ENCODE data around the gene PLCL1.

DNA sequence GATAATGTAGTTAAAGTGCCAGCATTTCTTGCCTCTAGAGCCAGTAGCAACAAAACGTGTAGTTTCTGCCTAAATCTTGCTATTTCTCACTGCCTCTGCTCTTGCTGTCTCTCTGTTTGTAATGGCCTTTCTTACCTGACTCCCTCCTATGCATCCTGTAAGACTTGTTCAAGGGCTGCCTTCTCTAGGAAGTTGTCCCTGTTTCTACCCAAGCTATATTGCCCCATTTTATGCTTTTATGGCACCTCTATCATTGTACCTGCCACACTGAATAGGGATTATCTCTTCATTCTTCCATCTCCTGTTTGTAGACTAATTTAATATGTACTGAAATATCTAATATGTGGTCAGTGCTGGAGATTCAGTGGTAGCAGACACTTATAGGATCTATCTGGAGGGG, 49.2 kb downstream of the PLCL1 start:
- TF ChIP-seq, protein P1, sequence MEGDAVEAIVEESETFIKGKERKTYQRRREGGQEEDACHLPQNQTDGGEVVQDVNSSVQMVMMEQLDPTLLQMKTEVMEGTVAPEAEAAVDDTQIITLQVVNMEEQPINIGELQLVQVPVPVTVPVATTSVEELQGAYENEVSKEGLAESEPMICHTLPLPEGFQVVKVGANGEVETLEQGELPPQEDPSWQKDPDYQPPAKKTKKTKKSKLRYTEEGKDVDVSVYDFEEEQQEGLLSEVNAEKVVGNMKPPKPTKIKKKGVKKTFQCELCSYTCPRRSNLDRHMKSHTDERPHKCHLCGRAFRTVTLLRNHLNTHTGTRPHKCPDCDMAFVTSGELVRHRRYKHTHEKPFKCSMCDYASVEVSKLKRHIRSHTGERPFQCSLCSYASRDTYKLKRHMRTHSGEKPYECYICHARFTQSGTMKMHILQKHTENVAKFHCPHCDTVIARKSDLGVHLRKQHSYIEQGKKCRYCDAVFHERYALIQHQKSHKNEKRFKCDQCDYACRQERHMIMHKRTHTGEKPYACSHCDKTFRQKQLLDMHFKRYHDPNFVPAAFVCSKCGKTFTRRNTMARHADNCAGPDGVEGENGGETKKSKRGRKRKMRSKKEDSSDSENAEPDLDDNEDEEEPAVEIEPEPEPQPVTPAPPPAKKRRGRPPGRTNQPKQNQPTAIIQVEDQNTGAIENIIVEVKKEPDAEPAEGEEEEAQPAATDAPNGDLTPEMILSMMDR (IDR thresholded peaks at IDR 0.05), result no peak
- TF ChIP-seq POLR2A (IDR thresholded peaks at IDR 0.05), result no peak
